HK-2 (cell line): ENCODE results near the gene RPLP2.

Source experiments
- DNase-seq: peaks from one replicate; pipeline ENCODE4 v3.0.0-alpha.2; 2018; ENCODE audit not compliant: unreplicated experiment

RPLP2 gene

GRCh38 chr11:849951-850774 is 40.4 kb downstream of the RPLP2 start:
- DNase-seq: no peak

GRCh38 chr11:850775-851763 is 41.3 kb downstream of the RPLP2 start:
- DNase-seq: no peak

- DNase-seq: no peak
These were observed 43.0 kb downstream of the RPLP2 start for GRCh38 chr11:852762-853161.

- no peak for DNase-seq
These were observed 44.1 kb downstream of the RPLP2 start for GRCh38 chr11:853682-854448.

- DNase-seq: no peak
These were observed 45.0 kb downstream of the RPLP2 start for GRCh38 chr11:854601-855329.

GRCh38 chr11:855330-855674 is 45.5 kb downstream of the RPLP2 start:
- DNase-seq: no peak

GRCh38 chr11:855796-856195 is 46.0 kb downstream of the RPLP2 start:
- DNase-seq: no peak

- no peak for DNase-seq
These were observed 46.6 kb downstream of the RPLP2 start for GRCh38 chr11:856397-856796.

GRCh38 chr11:858053-858761 is 48.4 kb downstream of the RPLP2 start:
- DNase-seq: no peak

- no peak for DNase-seq
These were observed 49.1 kb downstream of the RPLP2 start for GRCh38 chr11:858762-859339.

GRCh38 chr11:859394-860131 is 49.8 kb downstream of the RPLP2 start:
- no peak for DNase-seq

- no peak for DNase-seq
These were observed 50.7 kb downstream of the RPLP2 start for GRCh38 chr11:860234-861104.

GRCh38 chr11:861105-861479 is 51.3 kb downstream of the RPLP2 start:
- no peak for DNase-seq

- no peak for DNase-seq
These were observed 52.4 kb downstream of the RPLP2 start for GRCh38 chr11:862081-862661.
